Stimulated activated CD4-positive, alpha-beta T cell treated with anti-CD3 and anti-CD28 coated beads, Interleukin-15, amount 100 ng/mL, for 48 hours (primary cell): Measurements from ENCODE around the gene NSUN6.

Source experiments
- DNase-seq, 2 donors: peaks; one replicate each; pipeline ENCODE4 v3.0.0-alpha.2; 2020; ENCODE audit warnings: low read depth in 2 of 2

Gene NSUN6

DNA sequence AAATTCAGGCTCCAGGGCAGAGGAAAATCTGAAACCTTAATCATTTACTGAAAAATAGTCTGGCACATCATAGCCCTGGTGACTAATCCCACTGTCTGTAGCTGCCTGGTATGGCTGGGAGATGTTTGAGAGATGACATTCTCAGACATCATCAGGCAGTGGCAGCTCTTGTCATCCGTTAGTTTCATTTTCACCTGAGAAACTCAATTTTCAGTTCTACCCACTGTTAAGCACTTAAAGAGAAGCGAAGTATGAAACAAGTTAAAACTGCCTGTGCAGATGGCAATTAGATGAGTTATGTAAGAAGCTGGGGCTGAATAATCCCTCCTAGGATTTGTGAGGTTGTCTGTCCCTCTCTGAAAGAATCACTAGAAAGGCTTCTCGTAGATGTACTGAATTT lies 150.2 kb downstream of the NSUN6 start:
- no peak for DNase-seq

GRCh38 chr10:18500576-18500975 lies 150.8 kb downstream of the NSUN6 start:
- no peak for DNase-seq

- no peak for DNase-seq
Observed at GRCh38 chr10:18498998-18499397, 152.4 kb downstream of the NSUN6 start.

- no peak for DNase-seq
Observed at GRCh38 chr10:18497806-18498369, 153.5 kb downstream of the NSUN6 start.
